Neuronal stem cell (in vitro differentiated cells): ENCODE measurements around the gene PPP2R5A.

Experiments used
- DNase-seq: peaks from one replicate; pipeline ENCODE4 v3.0.0-alpha.2; 2013; ENCODE audit warnings: low spot score
- H2AFZ ChIP-seq: one replicate; pipeline ENCODE4 v1.6.1; 2013; ENCODE audit warnings: mild to moderate bottlenecking, low read length, inconsistent platforms
- H2AK5ac ChIP-seq: 2 replicates; pipeline ENCODE4 v1.6.1; 2013; ENCODE audit warnings: low read depth, mild to moderate bottlenecking, inconsistent platforms, low read length, moderate library complexity, mixed read lengths
- H2BK120ac ChIP-seq: 2 replicates; pipeline ENCODE4 v1.6.1; 2013; ENCODE audit warnings: low read depth, mild to moderate bottlenecking, inconsistent platforms, low read length, moderate library complexity, mixed read lengths
- H2BK12ac ChIP-seq: one replicate; pipeline ENCODE4 v1.6.1; 2013; ENCODE audit warnings: low read length, inconsistent platforms
- H2BK15ac ChIP-seq: 2 replicates; pipeline ENCODE4 v1.6.1; 2013; ENCODE audit warnings: mild to moderate bottlenecking, low read length, inconsistent platforms, mixed read lengths
- H2BK5ac ChIP-seq: one replicate; pipeline ENCODE4 v1.6.1; 2013; ENCODE audit warnings: inconsistent platforms, mild to moderate bottlenecking, low read length, moderate library complexity
- H3K14ac ChIP-seq: one replicate; pipeline ENCODE4 v1.6.1; 2013; ENCODE audit warnings: low read length, inconsistent platforms
- H3K18ac ChIP-seq: 2 replicates; pipeline ENCODE4 v1.6.1; 2013; ENCODE audit warnings: low read length, inconsistent platforms
- H3K23ac ChIP-seq: 2 replicates; pipeline ENCODE4 v1.6.1; 2013; ENCODE audit warnings: low read depth, mild to moderate bottlenecking, mixed read lengths, low read length, inconsistent platforms; ENCODE audit not compliant: poor library complexity
- H3K27ac ChIP-seq: replicated peaks from 3 replicates; pipeline ENCODE4 v1.5.1; 2013; ENCODE audit warnings: low read length, inconsistent platforms
- H3K27me3 ChIP-seq, 3 experiments: 2 replicates each; pipeline ENCODE4 v1.6.1; 2013; ENCODE audit warnings: low read length in 3 of 3, mild to moderate bottlenecking in 2 of 3, inconsistent platforms in 1 of 3, low read depth in 1 of 3, mixed read lengths in 1 of 3, moderate library complexity in 1 of 3; ENCODE audit not compliant: control insufficient read depth in 3 of 3, insufficient read depth in 3 of 3
- H3K36me3 ChIP-seq, 2 donors: replicated peaks in 1 of 2; 2 replicates each; pipeline ENCODE4 v1.6.1; 2013; ENCODE audit warnings: low read length in 2 of 2; ENCODE audit not compliant: control insufficient read depth in 2 of 2, insufficient read depth in 2 of 2
- H3K4ac ChIP-seq: 2 replicates; pipeline ENCODE4 v1.6.1; 2013; ENCODE audit warnings: inconsistent platforms, mild to moderate bottlenecking, low read length, moderate library complexity
- H3K4me1 ChIP-seq, 2 donors: 1 replicate in 1 of 2; 2 replicates in 1 of 2; pipeline ENCODE4 v1.6.1; 2013; ENCODE audit warnings: low read length in 2 of 2, low read depth in 1 of 2; ENCODE audit not compliant: control insufficient read depth in 2 of 2, insufficient read depth in 1 of 2
- H3K4me2 ChIP-seq: one replicate; pipeline ENCODE4 v1.6.1; 2013; ENCODE audit warnings: mild to moderate bottlenecking, low read length, inconsistent platforms; ENCODE audit not compliant: insufficient read depth, poor library complexity, severe bottlenecking
- H3K4me3 ChIP-seq, 2 donors: 2 replicates each; pipeline ENCODE4 v1.5.1; 2013; ENCODE audit warnings: low read length in 2 of 2, mild to moderate bottlenecking in 2 of 2, inconsistent platforms in 1 of 2, moderate library complexity in 1 of 2
- H3K79me1 ChIP-seq: one replicate; pipeline ENCODE4 v1.6.1; 2013; ENCODE audit warnings: low read depth, mild to moderate bottlenecking, inconsistent platforms, low read length, moderate library complexity
- H3K9ac ChIP-seq: one replicate; pipeline ENCODE4 v1.6.1; 2013; ENCODE audit warnings: mild to moderate bottlenecking, low read depth, low read length, inconsistent platforms; ENCODE audit not compliant: poor library complexity
- H3K9me3 ChIP-seq, 2 donors: replicated peaks in 1 of 2; 2 replicates each; pipeline versions ENCODE3 to v1.6.1; 2013; ENCODE audit warnings: low read length in 2 of 2, mild to moderate bottlenecking in 2 of 2, inconsistent platforms in 1 of 2, low read depth in 1 of 2, mixed read lengths in 1 of 2, moderate library complexity in 1 of 2; ENCODE audit not compliant: control insufficient read depth in 2 of 2, insufficient read depth in 1 of 2
- H4K8ac ChIP-seq: one replicate; pipeline ENCODE4 v1.6.1; 2013; ENCODE audit warnings: low read depth, mild to moderate bottlenecking, inconsistent platforms, low read length, moderate library complexity
- H4K91ac ChIP-seq: one replicate; pipeline ENCODE4 v1.6.1; 2013; ENCODE audit warnings: low read length, low read depth, mild to moderate bottlenecking, inconsistent platforms; ENCODE audit not compliant: poor library complexity
- WGBS, 2 donors: extraction: QIAGEN DNeasy Blood & Tissue Kit; methylation state at CpG; one replicate each; pipeline ENCODE4 v1.1.7; 2013; ENCODE audit warnings: missing lambda C conversion rate in 2 of 2, mixed read lengths in 1 of 2; ENCODE audit not compliant: insufficient read length in 2 of 2, insufficient replicate concordance in 1 of 2; ENCODE audit errors: extremely low coverage in 2 of 2; 5-methylcytosine and 5-hydroxymethylcytosine counted together

PPP2R5A gene

DNA sequence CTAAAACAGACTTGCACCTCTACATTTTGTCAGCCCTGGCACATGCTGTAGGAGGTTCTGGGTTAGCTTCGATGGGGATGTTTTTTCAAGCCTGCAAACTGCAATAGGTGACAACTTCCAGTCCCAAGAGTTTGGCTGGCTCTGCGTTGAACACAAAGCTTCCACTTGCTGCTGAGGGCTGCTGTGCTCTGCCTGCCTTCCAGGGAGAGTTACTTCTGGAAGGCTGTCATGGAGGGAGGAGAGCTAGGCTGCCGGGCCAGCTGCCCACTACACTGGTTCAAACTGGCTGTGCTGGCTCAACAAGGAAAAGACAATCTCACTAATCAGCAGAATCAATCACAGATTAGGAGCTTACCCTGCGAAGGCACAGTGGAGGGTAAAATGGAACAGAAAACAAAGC lies 46.7 kb upstream of the PPP2R5A start:
- Histone ChIP-seq H2BK120ac (no peak overlapping the region), H3K4ac (no peak overlapping the region), H3K36me3 (no peaks in the 10 kb centered on the region), H3K27ac (no peak overlapping the region), H2BK15ac (no peak overlapping the region), H4K91ac (no peak overlapping the region), H3K9me3 (no peaks in the 10 kb centered on the region), H3K27me3 (no peaks in the 10 kb centered on the region), H2AFZ (peak overlapping the region; percentile 35), H3K14ac (no peak overlapping the region), H3K18ac (no peak overlapping the region), H3K4me3 (no peak overlapping the region), H4K8ac (no peak overlapping the region), H2AK5ac (no peak overlapping the region), H3K9ac (no peak overlapping the region), H3K79me1 (no peaks in the 10 kb centered on the region), H2BK12ac (no peak overlapping the region), H3K4me1 (peaks cover 0 to 4% of the 10 kb centered on the region in 2 donors), H2BK5ac (no peak overlapping the region), H3K4me2 (no peak overlapping the region), H3K23ac (no peak overlapping the region)
- no peak for DNase-seq
- no CpG with 5 or more reads among the region's 4 CpGs for WGBS, 2 donors

DNA sequence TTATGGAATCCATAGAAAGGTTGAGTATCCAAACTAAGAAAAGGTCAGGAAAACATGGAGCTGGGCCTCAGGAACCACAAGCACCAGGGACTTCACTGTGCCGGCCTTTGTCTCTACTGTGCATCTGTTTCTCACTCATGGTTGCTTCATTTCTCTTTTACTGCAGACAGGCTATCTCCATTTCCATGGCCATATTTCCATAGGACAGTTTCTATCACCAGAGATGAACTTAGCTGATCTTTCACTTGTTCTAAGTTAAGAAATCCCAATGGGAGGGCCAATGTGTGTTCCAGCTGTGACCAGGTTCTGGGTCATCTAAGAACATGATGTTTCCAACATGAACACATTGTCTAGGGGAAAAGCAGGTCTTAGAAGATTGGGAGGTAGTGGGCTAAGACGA lies 43.7 kb upstream of the PPP2R5A start:
- no peak overlapping the region for H3K4me2 ChIP-seq

DNA sequence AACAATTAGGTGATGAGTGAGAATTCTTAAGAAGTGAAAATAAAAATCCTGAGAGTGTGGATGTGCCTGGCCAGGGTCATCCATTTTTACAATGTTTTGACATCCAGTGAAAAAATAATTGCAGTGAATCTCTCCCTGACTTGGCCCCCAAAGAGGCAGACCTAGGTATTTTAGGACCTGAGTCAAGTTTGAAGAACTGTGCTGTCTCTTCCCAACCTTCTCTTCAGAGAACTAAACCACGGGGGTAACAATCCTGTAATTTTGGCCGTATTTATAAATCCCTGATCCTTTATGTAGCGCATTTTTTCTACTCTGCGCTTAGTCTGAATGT lies 43.3 kb upstream of the PPP2R5A start:
- Histone ChIP-seq H3K4me1 (no peaks in the 10 kb centered on the region), H3K4me3 (no peak overlapping the region), H3K9ac (no peak overlapping the region), H3K27ac (no peak overlapping the region), H3K9me3 (no peaks in the 10 kb centered on the region), H2BK15ac (no peak overlapping the region), H2AFZ (no peak overlapping the region), H4K8ac (no peak overlapping the region), H2AK5ac (no peak overlapping the region), H3K4me2 (no peak overlapping the region), H3K14ac (no peak overlapping the region), H3K23ac (no peak overlapping the region), H2BK120ac (no peak overlapping the region), H2BK12ac (no peak overlapping the region), H3K18ac (no peak overlapping the region), H3K36me3 (no peaks in the 10 kb centered on the region), H4K91ac (no peak overlapping the region), H3K79me1 (no peaks in the 10 kb centered on the region), H3K4ac (no peak overlapping the region), H3K27me3 (no peaks in the 10 kb centered on the region), H2BK5ac (no peak overlapping the region)
- no peak for DNase-seq
- no CpG with 5 or more reads among the region's 4 CpGs for WGBS, 2 donors

More for the DNA sequence above, 43.7 kb upstream of the PPP2R5A start:
- no peak overlapping the region for H3K4me3 ChIP-seq
- no peak overlapping the region for H2AK5ac ChIP-seq
- H3K36me3 ChIP-seq, result no peaks in the 10 kb centered on the region
- no peak overlapping the region for H2AFZ ChIP-seq
- no peak overlapping the region for H2BK120ac ChIP-seq
- no peaks in the 10 kb centered on the region for H3K4me1 ChIP-seq
- no CpG with 5 or more reads among the region's 2 CpGs for WGBS, 2 donors
- H4K91ac ChIP-seq, result no peak overlapping the region
- H3K9ac ChIP-seq, result no peak overlapping the region
- H2BK12ac ChIP-seq, result no peak overlapping the region
- H3K18ac ChIP-seq, result no peak overlapping the region
- no peaks in the 10 kb centered on the region for H3K27me3 ChIP-seq
- no peak overlapping the region for H3K27ac ChIP-seq
- no peaks in the 10 kb centered on the region for H3K79me1 ChIP-seq
- H2BK5ac ChIP-seq, result no peak overlapping the region
- no peak overlapping the region for H4K8ac ChIP-seq
- DNase-seq, result no peak
- H2BK15ac ChIP-seq, result no peak overlapping the region
- H3K14ac ChIP-seq, result no peak overlapping the region
- no peak overlapping the region for H3K4ac ChIP-seq
- no peaks in the 10 kb centered on the region for H3K9me3 ChIP-seq
- no peak overlapping the region for H3K23ac ChIP-seq

DNA sequence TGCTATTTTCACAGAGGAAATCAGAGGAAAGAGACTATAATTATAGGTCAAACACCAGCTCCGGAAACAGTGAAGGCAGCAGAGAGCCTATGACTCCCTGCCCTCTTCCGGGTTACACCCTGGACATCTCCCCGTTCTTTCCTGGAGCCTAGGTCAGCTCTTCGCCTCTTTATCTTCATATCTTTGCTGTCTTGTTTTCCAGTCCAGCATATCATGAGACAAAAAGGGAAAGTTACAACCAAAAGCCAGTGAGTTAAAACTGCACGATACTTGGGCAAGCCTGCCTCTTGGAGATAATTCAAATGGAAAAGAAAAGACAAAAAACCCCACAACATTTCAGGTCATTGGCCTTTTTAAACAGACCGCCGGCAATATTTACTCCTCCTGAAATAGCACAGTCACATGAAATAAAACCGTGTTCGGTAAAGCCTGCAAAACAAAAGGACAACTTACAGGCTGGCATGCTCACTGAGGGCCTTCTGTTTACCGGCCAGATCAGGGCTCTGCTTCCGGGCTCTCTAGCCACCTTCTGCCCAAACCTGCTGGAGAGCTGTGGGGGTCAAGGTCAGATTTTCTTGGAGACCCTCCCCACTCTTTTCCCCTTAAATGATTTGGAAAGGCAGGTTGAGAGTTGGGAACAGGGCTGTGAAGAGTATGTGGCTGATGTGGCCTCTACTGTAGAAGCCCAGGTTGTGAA lies 42.8 kb upstream of the PPP2R5A start:
- no peaks in the 10 kb centered on the region for H3K79me1 ChIP-seq
- H2BK15ac ChIP-seq, result no peak overlapping the region
- DNase-seq, result no peak
- H4K8ac ChIP-seq, result no peak overlapping the region
- H3K27ac ChIP-seq, result no peak overlapping the region
- no peak overlapping the region for H2BK5ac ChIP-seq
- no peak overlapping the region for H3K9ac ChIP-seq
- no peak overlapping the region for H3K23ac ChIP-seq
- no peak overlapping the region for H3K14ac ChIP-seq
- no peak overlapping the region for H3K4me3 ChIP-seq
- H2AFZ ChIP-seq, result no peak overlapping the region
- no peak overlapping the region for H2AK5ac ChIP-seq
- H3K27me3 ChIP-seq, result no peaks in the 10 kb centered on the region
- H2BK12ac ChIP-seq, result no peak overlapping the region
- no peaks in the 10 kb centered on the region for H3K4me1 ChIP-seq
- no peak overlapping the region for H3K18ac ChIP-seq
- no peaks in the 10 kb centered on the region for H3K36me3 ChIP-seq
- H3K9me3 ChIP-seq, result no peaks in the 10 kb centered on the region
- H3K4me2 ChIP-seq, result no peak overlapping the region
- H4K91ac ChIP-seq, result no peak overlapping the region
- no peak overlapping the region for H3K4ac ChIP-seq
- H2BK120ac ChIP-seq, result no peak overlapping the region
- WGBS, 2 donors, result no CpG with 5 or more reads among the region's 11 CpGs
